OCI-LY7 (cell line): ENCODE measurements around the gene CA11. TPM values are rescaled to one million over a fixed set of nuclear protein-coding genes. Genes with fewer than 3 reads are reported as not detected.
"Not testable (repeated sequence)": the region's sequence is repeated elsewhere in the genome, so short reads cannot be mapped to it uniquely, and the experiment has no call there.

Source experiments
- Bru-seq: library from RNA; stranded (reverse); fragments of 400-500 nt; gene quantifications from one replicate; lab custom pipeline; 2021; lab: Mats Ljungman, UMichigan
- BruChase-seq, 2 experiments: library from RNA; stranded (reverse); fragments of 400-500 nt; gene quantifications; one replicate each; lab custom pipeline; 2021; lab: Mats Ljungman, UMichigan
- BruUV-seq: library from RNA; stranded (reverse); fragments of 400-500 nt; replicated peaks from 2 replicates; lab custom pipeline; 2021; lab: Mats Ljungman, UMichigan
- CTCF ChIA-PET: fragments of 300-600 bp; sonication (Branson Sonifier 250); formaldehyde crosslinking; loops from one replicate; lab custom pipeline; 2022; ENCODE audit warnings: antibody characterized with exemption; ENCODE audit not compliant: unreplicated experiment; lab: Charles Lee
- POLR2A ChIA-PET: fragments of 300-600 bp; sonication (Branson Sonifier 250); formaldehyde crosslinking; loops from one replicate; lab custom pipeline; 2022; ENCODE audit warnings: antibody characterized with exemption; lab: Charles Lee
- DNase-seq: peaks from one replicate; pipeline ENCODE4 v3.0.0-alpha.2; 2015; ENCODE audit warnings: low spot score
- H2AFZ ChIP-seq: fragments of 200-600 bp; sonication (generic), shearing (Covaris generic); 2 replicates; pipeline ENCODE4 v1.6.1; 2014; ENCODE audit warnings: mild to moderate bottlenecking, antibody characterized with exemption, low read length, moderate library complexity
- H3K27ac ChIP-seq: fragments of 200-600 bp; sonication (generic); 2 replicates; pipeline ENCODE4 v1.5.1; 2014; ENCODE audit warnings: mixed run types, low read depth, mild to moderate bottlenecking, moderate library complexity, low read length, inconsistent platforms; ENCODE audit not compliant: poor library complexity, severe bottlenecking
- H3K36me3 ChIP-seq: fragments of 200-600 bp; sonication (generic); 2 replicates; pipeline ENCODE4 v1.6.1; 2014; ENCODE audit warnings: mild to moderate bottlenecking, antibody characterized with exemption, low read length, moderate library complexity, mixed read lengths; ENCODE audit not compliant: insufficient read depth
- H3K4me1 ChIP-seq: fragments of 200-600 bp; sonication (generic); 2 replicates; pipeline ENCODE4 v1.5.1; 2014; ENCODE audit warnings: mild to moderate bottlenecking, low read length; ENCODE audit not compliant: insufficient read depth, poor library complexity, severe bottlenecking
- H3K4me2 ChIP-seq: fragments of 200-600 bp; sonication (generic); 2 replicates; pipeline ENCODE4 v1.6.1; 2014; ENCODE audit warnings: mild to moderate bottlenecking, low read length
- H3K4me3 ChIP-seq: fragments of 200-600 bp; sonication (generic); 2 replicates; pipeline ENCODE4 v1.5.1; 2014; ENCODE audit warnings: mild to moderate bottlenecking, low read depth, low read length; ENCODE audit not compliant: poor library complexity, severe bottlenecking
- H3K79me2 ChIP-seq: fragments of 200-600 bp; sonication (generic); 2 replicates; pipeline ENCODE4 v1.6.1; 2016; ENCODE audit warnings: low read depth, mild to moderate bottlenecking, low read length, moderate library complexity, mixed read lengths; ENCODE audit not compliant: insufficient read depth
- H3K9me2 ChIP-seq: fragments of 200-600 bp; sonication (generic); 2 replicates; pipeline ENCODE4 v1.6.1; 2016; ENCODE audit warnings: mild to moderate bottlenecking, low read length, mixed read lengths; ENCODE audit not compliant: insufficient read depth
- H3K9me3 ChIP-seq: fragments of 200-600 bp; sonication (generic); 2 replicates; pipeline ENCODE4 v1.6.1; 2014; ENCODE audit warnings: mild to moderate bottlenecking, mixed run types, low read length, mixed read lengths
- H4K20me1 ChIP-seq: fragments of 200-600 bp; sonication (generic); 2 replicates; pipeline ENCODE4 v1.6.1; 2014; ENCODE audit warnings: mild to moderate bottlenecking, antibody characterized with exemption, low read length, moderate library complexity, mixed read lengths; ENCODE audit not compliant: insufficient read depth
- CTCF ChIP-seq: fragments of 200-600 bp; sonication (generic); conservative IDR thresholded peaks from 2 replicates; pipeline ENCODE4 v1.5.1; 2014; ENCODE audit warnings: mild to moderate bottlenecking, antibody characterized with exemption, low read length, moderate library complexity, mixed read lengths
- EZH2phosphoT487 ChIP-seq: fragments of 200-600 bp; sonication (generic); IDR thresholded peaks from 2 replicates; pipeline ENCODE4 v1.6.1; 2018; ENCODE audit warnings: low read depth, borderline replicate concordance, mild to moderate bottlenecking, mixed run types, antibody characterized with exemption, low read length, moderate library complexity, mixed read lengths
- intact Hi-C: fragments of 100-400 bp; cut with micrococcal nuclease; formaldehyde crosslinking; loops from one replicate; pipeline ENCODE4 v1.10.0; 2022; ENCODE audit not compliant: unreplicated experiment
- long read RNA-seq: library from polyadenylated mRNA; stranded (forward); transcript quantifications from one replicate; pipeline ENCODE4 v2.0.0, GENCODE V29; 2022
- total RNA-seq, 2 experiments: library from RNA; depleted of rRNA in 1 of 2; stranded (reverse); fragments of >200 nt in 1 of 2; shearing (Covaris generic) in 1 of 2; gene quantifications; 2 replicates each; pipeline ENCODE4 v1.2.3, GENCODE V29; 2014 to 2022

CA11 gene
- total RNA-seq (2014; rRNA removed; shearing (Covaris generic)) (2.5 and 2.7 TPM in 2 replicates), total RNA-seq (2022) (4.6 and 10.8 TPM in 2 replicates), Bru-seq, nascent RNA (percentile 28 among the genes with signal in this experiment), BruChase-seq, experiment 1, labeled RNA remaining after a 6-hour chase (percentile 32 among the genes with signal in this experiment), BruChase-seq, experiment 2, labeled RNA remaining after a 2-hour chase (percentile 31 among the genes with signal in this experiment)
- long read RNA-seq, partial matches to known transcripts: 1 of 4 reads
- long read RNA-seq, other reads (novel, unspliced or antisense): 0 of 4 reads

- DNase-seq: peak; percentile 92
- Histone ChIP-seq H3K4me2 (peak within 1 kb of the TSS; percentile 92), H3K36me3 (no peaks in the 10 kb centered on the region), H3K79me2 (no peaks in the 10 kb centered on the region), H2AFZ (peak within 1 kb of the TSS; percentile 95), H3K9me3 (no peaks in the 10 kb centered on the region), H3K4me3 (peak within 1 kb of the TSS; percentile 66), H3K4me1 (peaks cover 29% of the 10 kb centered on the region), H3K9me2 (no peaks in the 10 kb centered on the region), H3K27ac (peak within 1 kb of the TSS; percentile 25), H4K20me1 (no peaks in the 10 kb centered on the region)
- intact Hi-C loops: loop anchor here (1.0 to 5.0 kb wide), 4 partner anchors 29 to 326 kb away; no protein-coding TSS in a partner anchor
- POLR2A ChIA-PET: interaction anchor here (0.6 to 0.7 kb wide), 2 partner anchors 163 to 1351 kb away, joined by 3 read pairs; no protein-coding TSS in a partner anchor
- no TSS peak for BruUV-seq
- CTCF ChIA-PET: no interaction called here
- TF ChIP-seq EZH2phosphoT487 (no peak), CTCF (peak; percentile 83)
These were observed at the start of gene CA11 for GRCh38 chr19:48646001-48646721. TSS of gene CA11 (minus strand) at chr19:48646187. CDS start at chr19:48645632, 555 bp downstream.

- H3K4me3 ChIP-seq, H3K27ac ChIP-seq, H3K79me2 ChIP-seq, H3K4me1 ChIP-seq, CTCF ChIA-PET, BruUV-seq, H3K36me3 ChIP-seq, H3K4me2 ChIP-seq, H2AFZ ChIP-seq, POLR2A ChIA-PET, DNase-seq, H4K20me1 ChIP-seq, H3K9me2 ChIP-seq, H3K9me3 ChIP-seq, intact Hi-C loops: not testable (repeated sequence)
These were observed 47.6 kb upstream of the CA11 start for GRCh38 chr19:48693629-48694028.

GRCh38 chr19:48689449-48689848 lies 43.5 kb upstream of the CA11 start:
- Histone ChIP-seq H4K20me1 (no peaks in the 10 kb centered on the region), H3K4me3 (no peak overlapping the region), H3K79me2 (no peaks in the 10 kb centered on the region), H3K4me1 (no peaks in the 10 kb centered on the region), H3K4me2 (no peak overlapping the region), H3K36me3 (no peaks in the 10 kb centered on the region), H2AFZ (no peak overlapping the region), H3K9me3 (no peaks in the 10 kb centered on the region), H3K27ac (no peak overlapping the region), H3K9me2 (no peaks in the 10 kb centered on the region)
- CTCF ChIA-PET: no interaction called here
- no TSS peak for BruUV-seq
- no peak for DNase-seq
- TF ChIP-seq EZH2phosphoT487: no peak
- TF ChIP-seq CTCF: no peak
- intact Hi-C loops: no loop called here
- POLR2A ChIA-PET: no interaction called here
